ENCODE measurements around the gene RCBTB1. TPM values are rescaled to one million over a fixed set of nuclear protein-coding genes. Genes with fewer than 3 reads are reported as not detected.

Gene RCBTB1
- total RNA-seq, 4 donors from 2014 or later = 8.2 to 11.1 (median 10.2) TPM

DNA sequence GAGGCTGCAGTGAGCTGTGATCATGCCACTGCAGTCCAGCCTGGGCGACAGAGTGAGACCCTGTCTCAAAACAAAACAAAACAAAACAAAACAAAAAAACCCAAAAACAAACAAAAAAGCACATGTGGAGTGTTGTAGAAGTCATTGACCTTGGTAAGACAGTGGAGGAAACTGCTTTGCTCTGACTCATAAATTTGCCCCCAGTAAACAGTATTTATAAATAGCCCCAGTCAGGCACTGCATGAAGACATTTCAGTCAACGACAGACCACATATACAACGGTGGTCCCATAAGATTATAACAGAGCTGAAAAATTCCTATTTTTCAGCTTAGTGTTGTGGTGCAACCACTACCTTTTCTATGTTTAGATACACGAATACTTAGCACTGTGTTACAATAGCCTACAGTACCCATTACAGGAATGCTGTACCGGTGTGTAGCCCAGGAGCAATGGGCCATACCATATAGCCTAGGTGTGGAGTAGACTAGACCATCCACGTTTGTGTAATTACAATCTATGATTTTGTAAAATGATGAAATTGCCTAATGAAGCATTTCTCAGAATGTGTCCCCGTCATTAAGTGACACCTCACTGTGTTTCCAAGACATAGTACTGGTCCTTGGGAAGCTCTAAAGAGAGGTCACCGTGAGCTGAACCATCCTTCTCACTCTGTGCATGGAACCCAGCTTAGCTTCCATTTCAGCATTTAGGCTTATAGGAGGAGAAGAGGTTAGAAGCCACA, 44.0 kb upstream of the RCBTB1 start:
- TF ChIP-seq POLR2AphosphoS5 (IDR thresholded peaks at IDR 0.05) (no peak), POLR2A (IDR thresholded peaks at IDR 0.05) (no peak), EP300 (IDR thresholded peaks at IDR 0.05) (no peak)
- TF ChIP-seq, protein P1, sequence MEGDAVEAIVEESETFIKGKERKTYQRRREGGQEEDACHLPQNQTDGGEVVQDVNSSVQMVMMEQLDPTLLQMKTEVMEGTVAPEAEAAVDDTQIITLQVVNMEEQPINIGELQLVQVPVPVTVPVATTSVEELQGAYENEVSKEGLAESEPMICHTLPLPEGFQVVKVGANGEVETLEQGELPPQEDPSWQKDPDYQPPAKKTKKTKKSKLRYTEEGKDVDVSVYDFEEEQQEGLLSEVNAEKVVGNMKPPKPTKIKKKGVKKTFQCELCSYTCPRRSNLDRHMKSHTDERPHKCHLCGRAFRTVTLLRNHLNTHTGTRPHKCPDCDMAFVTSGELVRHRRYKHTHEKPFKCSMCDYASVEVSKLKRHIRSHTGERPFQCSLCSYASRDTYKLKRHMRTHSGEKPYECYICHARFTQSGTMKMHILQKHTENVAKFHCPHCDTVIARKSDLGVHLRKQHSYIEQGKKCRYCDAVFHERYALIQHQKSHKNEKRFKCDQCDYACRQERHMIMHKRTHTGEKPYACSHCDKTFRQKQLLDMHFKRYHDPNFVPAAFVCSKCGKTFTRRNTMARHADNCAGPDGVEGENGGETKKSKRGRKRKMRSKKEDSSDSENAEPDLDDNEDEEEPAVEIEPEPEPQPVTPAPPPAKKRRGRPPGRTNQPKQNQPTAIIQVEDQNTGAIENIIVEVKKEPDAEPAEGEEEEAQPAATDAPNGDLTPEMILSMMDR (IDR thresholded peaks at IDR 0.05) = no peak
- Histone ChIP-seq H3K9me3 (no peaks in the 10 kb centered on the region), H3K36me3 (no peaks in the 10 kb centered on the region), H3K27me3 (no peaks in the 10 kb centered on the region), H3K4me1 (no peaks in the 10 kb centered on the region), H3K27ac (no peak overlapping the region), H3K4me3 (no peak overlapping the region)
- no peak for DNase-seq (ENCODE audit: low spot score in 2 of 2)
- 80% methylated on average over 8 of the region's 8 CpGs for WGBS

GRCh38 chr13:49627831-49628652, 42.7 kb upstream of the RCBTB1 start, which contains the start of gene ARL11:
Gene ARL11, plus strand, starts transcription at chr13:49628507. Its CDS starts 1,941 bp downstream, at chr13:49630448.
- Histone ChIP-seq H3K36me3 (no peaks in the 10 kb centered on the region), H3K27ac (no peak within 1 kb of the TSS), H3K4me1 (no peaks in the 10 kb centered on the region), H3K9me3 (no peaks in the 10 kb centered on the region), H3K27me3 (no peaks in the 10 kb centered on the region), H3K4me3 (peak within 1 kb of the TSS; percentile 0)
- WGBS = 36% methylated on average over 15 of the region's 17 CpGs
- TF ChIP-seq POLR2A (IDR thresholded peaks at IDR 0.05) = peak in 1 of 2 donors; percentile 19
- TF ChIP-seq, protein P1 (IDR thresholded peaks at IDR 0.05) = no peak
- no peak for DNase-seq (ENCODE audit: low spot score in 2 of 2)

DNA sequence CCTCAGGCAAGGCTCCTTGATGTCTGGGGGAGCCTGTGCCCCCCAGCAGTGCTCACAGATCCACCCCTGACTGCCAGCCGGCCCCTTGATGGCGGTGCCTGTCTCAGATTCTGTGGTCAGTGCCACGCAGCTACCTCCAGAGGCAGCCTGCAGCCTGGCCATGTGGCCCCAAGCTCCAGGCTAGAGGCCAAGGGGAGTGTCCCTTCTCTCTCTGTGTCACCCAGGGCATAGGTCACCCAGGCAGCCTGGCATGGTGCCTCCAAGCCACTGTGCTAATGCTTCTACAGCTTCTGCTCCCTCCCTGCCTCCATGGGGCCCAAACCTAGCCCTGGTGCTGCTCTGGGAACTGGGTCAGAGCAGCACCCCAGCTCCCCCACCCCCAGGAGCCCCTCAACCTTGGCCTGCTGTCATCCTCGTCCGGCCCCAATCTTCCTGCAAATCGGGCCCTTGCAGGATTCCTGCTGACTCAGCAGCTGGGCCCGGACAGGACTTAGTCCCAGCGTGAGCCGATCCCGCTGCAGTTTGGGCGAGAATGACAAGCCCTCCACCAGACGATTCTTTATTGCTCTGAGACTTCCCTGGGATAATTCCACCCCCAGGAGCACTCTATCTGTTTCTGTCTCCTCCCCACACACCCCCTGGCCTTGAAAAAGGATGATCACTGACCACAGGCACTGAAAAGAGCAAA, 40.2 kb upstream of the RCBTB1 start:
- Histone ChIP-seq H3K4me3 (no peak overlapping the region), H3K4me1 (no peaks in the 10 kb centered on the region), H3K9me3 (no peaks in the 10 kb centered on the region), H3K27me3 (no peaks in the 10 kb centered on the region), H3K36me3 (no peaks in the 10 kb centered on the region), H3K27ac (no peak overlapping the region)
- TF ChIP-seq POLR2AphosphoS5 (IDR thresholded peaks at IDR 0.05) = no peak
- TF ChIP-seq EP300 (IDR thresholded peaks at IDR 0.05) = no peak
- TF ChIP-seq POLR2A (IDR thresholded peaks at IDR 0.05) = no peak
- TF ChIP-seq, protein P1 (IDR thresholded peaks at IDR 0.05) = no peak
- 68% methylated on average over 8 of the region's 12 CpGs for WGBS
- DNase-seq (ENCODE audit: low spot score in 2 of 2) = no peak

GRCh38 chr13:49624229-49624628, 38.9 kb upstream of the RCBTB1 start:
- no peaks in the 10 kb centered on the region for H3K9me3 ChIP-seq
- no peaks in the 10 kb centered on the region for H3K27me3 ChIP-seq
- TF ChIP-seq, protein P1 (IDR thresholded peaks at IDR 0.05) = no peak
- TF ChIP-seq EP300 (IDR thresholded peaks at IDR 0.05) (no peak), POLR2AphosphoS5 (IDR thresholded peaks at IDR 0.05) (no peak), POLR2A (IDR thresholded peaks at IDR 0.05) (no peak)
- H3K4me3 ChIP-seq = no peak overlapping the region
- H3K27ac ChIP-seq = no peak overlapping the region
- 93% methylated on average over 6 of the region's 6 CpGs for WGBS
- peaks cover 5% of the 10 kb centered on the region for H3K4me1 ChIP-seq
- H3K36me3 ChIP-seq = no peaks in the 10 kb centered on the region
- DNase-seq (ENCODE audit: low spot score in 2 of 2) = no peak
